Stimulated activated CD4-positive, alpha-beta T cell treated with anti-CD3 and anti-CD28 coated beads, Interleukin-4, amount 100 ng/mL, for 24 hours (primary cell): ENCODE measurements around the gene COQ8A.
"Not testable (repeated sequence)": the region's sequence is repeated elsewhere in the genome, so short reads cannot be mapped to it uniquely, and the experiment has no call there.

ENCODE experiments used
- DNase-seq: peaks from one replicate; pipeline ENCODE4 v3.0.0-alpha.2; 2020

The COQ8A gene

DNA sequence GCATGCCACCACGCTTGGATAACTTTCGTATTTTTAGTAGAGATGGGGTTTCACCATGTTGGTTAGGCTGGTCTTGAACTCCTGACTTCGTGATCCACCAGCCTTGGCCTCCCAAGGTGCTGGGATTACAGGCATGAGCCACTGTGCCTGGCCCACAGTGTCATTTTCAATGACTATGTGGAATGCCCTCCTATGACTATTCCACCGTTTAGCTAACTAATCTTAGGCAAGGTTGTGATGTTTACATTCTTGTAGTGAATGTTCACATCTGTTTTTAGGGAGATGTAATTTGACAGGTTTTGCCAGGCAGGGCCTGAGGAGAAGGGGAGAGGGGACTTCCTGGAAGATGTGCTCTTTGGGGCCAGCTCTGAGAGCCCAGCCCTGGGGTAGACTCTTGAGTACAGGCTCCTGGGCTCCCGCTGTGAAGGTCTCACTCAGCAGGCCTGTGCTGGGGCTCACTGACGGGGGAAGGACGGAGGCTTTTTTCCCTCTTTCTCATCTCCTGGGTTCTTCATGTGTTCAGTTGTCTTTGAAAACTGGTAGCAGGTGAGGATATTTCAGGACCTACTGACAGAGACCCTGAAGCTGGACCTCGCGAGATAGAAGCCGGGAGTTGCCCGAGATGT is 13.2 kb downstream of the COQ8A start:
- DNase-seq, result no peak

DNA sequence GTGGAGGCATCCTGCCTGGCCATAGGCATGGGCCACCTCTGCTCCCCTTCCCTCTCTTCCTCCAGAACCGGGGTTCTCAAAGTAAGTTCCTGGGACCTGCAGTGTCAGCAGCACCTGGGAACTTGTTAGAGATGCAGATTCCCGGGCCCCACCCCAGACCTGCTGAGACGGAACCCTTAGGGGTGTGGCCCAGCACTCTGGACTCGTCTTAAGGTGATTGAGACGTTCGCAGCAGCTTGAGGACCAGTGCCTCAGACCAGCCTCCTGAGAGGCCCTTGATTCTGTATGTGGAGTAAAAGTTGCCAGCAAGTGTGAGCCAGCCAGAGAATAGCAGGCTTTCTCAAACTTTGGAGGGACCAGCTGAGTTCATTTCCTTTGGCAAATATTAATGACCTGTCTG is 14.2 kb downstream of the COQ8A start:
- DNase-seq, result no peak

DNA sequence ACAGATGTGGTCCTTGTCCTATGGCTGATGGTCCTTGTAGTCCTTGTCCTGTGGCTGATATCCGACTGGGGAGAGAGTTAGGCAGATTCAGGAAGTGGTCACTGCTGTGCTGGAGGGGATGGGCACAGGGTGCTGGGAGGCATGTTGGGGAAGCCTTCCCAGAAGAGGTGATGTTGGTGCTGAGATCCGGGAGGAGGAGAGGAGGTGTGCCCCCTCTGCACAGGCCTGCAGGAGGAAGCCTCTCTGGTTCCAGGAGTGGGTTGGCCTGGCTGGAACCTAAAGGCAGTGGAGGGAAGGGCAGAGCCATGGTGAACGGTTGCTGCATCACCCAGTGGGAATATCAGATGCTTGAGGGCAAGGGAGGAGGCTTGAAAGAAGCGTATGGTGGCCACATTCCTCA is 14.7 kb downstream of the COQ8A start:
- no peak for DNase-seq

DNA sequence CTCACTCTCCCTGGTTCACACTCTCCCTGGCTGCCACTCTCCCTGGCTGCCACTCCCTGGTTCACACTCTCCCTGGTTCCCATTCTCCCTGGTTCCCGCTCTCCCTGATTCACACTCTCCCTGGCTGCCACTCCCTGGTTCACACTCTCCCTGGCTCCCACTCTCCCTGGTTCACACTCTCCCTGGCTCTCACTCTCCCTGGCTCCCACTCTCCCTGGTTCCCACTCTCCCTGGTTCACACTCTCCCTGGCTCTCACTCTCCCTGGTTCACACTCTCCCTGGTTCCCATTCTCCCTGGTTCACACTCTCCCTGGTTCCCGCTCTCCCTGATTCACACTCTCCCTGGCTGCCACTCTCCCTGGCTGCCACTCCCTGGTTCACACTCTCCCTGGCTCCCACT is 15.8 kb downstream of the COQ8A start:
- not testable (repeated sequence) for DNase-seq

DNA sequence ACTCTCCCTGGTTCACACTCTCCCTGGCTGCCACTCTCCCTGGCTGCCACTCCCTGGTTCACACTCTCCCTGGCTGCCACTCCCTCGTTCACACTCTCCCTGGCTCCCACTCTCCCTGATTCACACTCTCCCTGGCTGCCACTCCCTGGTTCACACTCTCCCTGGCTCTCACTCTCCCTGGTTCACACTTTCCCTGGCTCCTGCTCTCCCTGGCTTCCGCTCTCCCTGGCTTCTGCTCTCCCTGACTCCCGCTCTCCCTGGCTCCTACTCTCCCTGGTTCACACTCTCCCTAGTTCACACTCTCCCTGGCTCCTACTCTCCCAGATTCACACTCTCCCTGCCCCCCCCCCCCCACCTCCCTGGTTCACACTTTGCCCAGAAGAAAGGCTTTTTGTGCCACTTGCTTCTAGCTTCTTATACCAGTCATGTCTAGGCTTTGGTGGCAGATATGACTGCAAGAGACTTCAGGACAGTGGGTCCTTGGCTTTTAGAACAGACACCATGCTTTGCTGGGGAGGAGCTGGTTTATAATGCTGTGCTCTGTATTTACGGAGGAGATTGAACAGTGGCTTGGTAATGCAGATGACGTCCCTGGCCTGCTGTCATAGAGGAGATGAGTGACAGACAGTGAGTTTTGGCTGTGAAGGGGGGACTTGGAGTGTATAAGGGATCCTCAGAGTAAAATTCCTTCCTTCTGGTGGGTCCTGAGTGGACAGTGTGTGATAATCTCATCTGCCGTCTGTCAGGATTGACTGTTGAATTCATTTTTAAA is 17.0 kb downstream of the COQ8A start:
- no peak for DNase-seq

DNA sequence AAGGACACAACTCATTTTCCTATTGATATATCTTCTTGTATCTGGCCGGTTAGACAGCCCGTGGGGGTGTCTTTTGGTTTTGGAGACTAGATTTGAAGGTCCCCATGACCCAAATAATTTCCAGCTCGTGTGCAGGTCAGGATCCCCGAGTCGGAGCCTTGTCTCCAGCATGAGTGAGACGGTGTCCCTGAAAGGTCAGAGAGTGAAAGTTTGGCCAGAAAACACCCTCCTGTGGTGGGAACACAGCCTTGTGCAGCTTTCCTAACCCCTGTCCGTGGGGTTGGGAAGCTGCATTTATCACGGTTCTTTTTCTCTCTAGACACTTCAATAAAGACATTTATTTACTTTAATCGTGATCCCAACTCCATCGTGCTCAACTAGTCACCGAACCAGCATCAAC is 17.6 kb downstream of the COQ8A start:
- no peak for DNase-seq

DNA sequence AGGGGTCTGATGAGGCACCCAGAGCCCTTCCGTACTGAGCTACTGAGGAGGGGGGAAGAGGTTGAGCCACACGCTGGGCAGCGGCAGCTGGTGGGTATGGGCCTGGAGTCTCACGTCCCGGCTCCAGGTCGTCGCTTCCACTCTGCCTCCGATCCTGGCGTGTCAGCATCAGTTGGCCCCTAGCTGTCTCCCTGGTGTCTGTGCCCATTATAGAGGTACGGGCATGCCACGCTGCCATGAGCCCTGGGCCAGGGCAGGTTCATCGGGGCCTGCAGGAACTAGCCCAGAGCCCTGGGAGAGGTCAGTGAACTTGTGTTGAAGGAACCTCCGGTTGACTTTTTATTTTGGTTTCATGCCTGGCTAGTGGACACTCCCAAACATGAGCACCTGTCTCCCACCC is 18.2 kb downstream of the COQ8A start:
- no peak for DNase-seq

DNA sequence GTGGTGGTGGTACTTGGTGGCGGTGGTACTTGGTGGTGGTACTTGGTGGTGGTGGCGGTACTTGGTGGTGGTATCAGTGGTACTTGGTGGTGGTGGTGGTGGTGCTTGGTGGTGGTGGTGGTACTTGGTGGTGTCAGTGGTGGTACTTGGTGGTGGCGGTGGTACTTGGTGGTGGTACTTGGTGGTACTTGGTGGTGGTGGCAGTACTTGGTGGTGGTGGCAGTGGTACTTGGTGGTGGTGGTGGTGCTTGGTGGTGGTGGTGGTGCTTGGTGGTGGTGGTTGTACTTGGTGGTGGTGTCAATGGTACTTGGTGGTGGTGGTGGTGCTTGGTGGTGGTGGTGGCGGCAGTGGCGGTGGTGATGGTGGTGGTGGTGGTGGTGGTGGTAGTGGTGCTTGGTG is 20.2 kb downstream of the COQ8A start:
- no peak for DNase-seq

DNA sequence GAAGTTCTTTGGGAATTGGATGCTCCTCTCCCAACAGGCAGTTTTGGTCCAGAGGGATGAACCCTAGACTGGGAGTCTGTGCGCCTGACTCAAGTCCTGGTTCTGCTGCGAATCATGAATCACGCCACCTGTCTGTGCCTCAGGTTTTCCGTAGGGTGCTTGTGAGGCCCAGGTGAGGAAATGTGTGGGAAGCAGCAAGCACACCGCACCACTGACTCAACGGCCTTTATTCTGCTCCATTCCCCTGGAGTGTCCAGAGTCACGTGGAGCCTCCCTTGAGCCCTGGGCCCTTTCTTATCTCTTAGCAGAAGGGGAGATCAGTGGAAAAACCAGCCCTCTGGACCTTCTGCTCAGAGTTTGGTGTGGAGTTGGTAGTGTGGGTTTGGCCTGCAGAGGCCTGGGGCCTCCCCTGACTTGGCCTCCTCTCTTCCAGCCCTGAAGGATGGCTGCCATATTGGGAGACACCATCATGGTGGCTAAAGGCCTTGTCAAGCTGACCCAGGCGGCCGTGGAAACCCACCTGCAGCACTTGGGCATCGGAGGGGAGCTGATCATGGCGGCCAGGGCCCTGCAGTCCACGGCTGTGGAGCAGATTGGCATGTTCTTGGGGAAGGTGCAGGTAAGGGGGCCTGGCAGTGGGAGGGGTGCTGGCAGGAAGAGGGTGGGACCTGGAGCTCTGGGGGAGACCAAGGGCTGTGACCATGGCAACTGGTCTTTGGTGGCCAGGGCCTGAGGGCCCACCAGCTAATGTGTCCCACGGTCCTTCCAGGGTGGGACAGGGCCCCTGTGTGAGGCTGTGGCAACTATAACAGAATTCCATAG is 21.1 kb downstream of the COQ8A start:
- DNase-seq, result peak; percentile 18

DNA sequence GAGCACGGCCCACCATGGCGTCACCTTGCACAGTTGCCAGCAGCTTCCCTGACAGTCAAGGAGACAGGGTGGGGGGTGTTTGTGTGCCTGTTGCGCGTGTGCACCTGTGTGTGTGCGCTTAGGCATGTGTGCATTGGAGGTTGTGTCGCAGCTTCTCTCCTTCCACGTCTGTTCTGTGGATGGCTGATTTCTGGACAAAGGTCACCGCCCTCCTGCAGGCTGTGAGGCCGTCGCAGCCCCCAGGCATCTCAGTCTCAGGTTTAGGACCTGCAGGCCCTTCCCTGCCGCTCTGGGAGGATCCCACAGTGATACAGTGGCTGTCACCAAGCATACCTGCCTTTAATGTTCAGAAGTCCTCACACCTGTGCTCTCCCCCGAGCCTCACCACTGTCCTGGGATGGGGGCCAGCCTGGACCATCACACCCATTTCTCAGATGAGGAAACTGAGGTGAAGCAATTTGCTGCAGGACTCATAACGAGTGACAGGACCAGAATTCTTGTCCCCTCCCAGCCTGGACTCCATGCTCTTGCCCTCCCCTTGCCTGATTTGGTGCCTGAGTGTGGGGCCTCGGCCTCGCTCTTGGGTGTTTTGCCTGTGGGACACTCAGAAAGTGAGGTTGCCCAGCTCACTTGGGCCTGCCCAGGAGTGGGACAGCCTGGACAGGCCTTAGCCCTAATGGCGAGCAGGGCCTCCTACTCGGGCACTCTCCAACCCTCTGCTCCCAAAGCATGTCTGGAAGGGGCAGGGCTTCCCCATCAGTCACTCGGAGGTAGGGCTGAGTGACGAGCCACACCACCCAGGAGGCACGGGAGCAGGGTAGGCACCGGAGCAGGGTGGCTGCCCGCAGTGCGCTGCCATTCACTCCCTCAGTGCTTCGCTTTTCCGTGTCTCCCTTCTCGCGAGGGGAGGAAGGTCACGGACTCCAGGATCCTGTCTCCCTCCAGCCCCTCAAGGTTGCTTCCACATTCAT is 22.6 kb downstream of the COQ8A start:
- DNase-seq, result no peak

DNA sequence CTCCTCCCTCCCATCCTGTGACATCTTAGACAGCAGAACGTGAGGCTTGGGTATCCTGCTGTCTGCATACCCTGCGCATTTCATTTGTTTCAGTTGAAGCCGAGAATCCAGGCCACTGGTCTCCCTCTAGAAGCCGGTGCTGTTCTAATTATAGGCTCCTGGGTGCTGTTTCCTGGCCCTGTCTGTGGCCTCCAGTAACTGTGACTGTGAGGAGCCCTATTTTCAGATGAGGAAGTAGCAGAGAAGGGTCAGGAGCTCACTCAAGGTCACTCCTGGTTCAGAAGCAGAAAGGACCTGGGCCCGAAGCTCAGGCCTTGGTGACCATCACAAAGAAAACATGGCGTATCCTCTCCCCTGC is 24.0 kb downstream of the COQ8A start:
- no peak for DNase-seq

DNA sequence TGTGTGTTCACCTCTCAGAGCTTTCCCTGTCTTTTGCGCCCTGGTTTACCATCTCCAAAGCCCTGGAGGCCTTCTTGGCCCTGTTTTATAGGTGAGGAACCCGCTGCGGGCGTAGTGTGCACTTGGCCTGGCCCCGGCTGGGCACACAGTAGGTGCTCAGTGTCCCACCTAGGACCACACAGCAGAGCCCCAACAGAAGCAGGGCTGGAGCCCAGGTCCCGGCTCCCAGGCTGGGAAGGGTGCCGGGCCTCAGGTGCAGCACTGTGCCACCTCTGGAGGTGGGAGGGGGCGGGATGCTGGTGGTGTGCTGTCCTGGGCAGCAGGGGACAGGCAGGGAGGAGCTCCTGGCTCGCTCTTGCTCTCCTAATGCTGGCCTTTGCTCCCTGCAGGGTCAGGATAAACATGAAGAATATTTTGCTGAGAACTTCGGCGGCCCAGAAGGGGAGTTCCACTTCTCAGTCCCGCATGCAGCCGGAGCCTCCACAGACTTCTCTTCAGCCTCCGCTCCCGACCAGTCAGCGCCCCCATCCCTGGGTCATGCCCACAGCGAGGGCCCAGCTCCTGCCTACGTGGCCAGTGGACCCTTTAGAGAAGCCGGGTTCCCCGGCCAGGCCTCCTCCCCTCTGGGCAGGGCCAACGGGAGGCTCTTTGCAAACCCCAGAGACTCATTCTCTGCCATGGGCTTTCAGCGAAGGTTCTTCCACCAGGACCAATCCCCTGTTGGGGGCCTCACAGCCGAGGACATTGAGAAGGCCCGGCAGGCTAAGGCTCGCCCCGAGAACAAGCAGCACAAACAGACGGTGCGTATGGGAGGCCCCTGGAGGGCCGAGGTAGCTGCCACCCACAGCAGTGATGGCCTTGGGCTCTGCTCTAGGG is 24.8 kb downstream of the COQ8A start:
- DNase-seq, result no peak

DNA sequence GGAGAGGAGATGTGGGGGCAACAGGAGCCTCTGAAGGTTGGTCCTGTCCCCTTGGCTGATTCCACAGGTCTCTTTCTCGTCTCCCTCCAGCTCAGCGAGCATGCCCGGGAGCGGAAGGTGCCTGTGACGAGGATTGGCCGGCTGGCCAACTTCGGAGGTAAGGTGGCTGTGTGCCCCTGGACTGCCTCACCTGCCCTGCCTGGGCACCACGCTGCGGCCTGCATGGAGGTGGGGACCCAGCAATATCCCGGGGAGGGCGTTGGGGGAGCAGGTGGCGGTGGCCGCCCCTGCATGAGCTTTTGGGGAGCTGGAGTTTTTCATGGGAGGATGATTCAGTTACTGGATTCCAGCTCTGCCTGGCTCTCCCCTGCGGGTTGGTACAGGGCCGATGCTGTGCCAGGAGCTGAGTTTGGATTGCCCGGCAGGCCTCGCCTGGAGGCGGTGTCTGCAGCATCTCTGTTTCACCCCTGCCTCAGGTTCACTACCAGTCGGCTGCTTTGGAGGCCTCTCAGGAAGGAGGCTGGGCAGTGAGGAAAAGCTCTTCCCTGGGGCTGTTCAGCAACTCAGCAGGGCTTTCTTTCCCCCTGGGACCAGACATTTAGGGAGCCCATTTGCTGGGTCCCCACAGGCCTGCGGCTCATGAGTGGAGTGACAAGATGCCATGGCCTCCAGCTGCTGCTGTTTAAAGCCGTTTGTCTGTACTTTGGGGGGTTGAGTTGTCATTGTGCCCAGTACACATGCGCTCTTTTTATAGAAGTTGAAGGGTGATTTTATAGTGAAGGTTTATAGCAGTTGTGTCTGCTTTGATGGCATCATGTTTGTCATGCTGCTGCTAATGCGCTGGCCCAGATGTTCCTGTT is 25.7 kb downstream of the COQ8A start:
- DNase-seq, result no peak

DNA sequence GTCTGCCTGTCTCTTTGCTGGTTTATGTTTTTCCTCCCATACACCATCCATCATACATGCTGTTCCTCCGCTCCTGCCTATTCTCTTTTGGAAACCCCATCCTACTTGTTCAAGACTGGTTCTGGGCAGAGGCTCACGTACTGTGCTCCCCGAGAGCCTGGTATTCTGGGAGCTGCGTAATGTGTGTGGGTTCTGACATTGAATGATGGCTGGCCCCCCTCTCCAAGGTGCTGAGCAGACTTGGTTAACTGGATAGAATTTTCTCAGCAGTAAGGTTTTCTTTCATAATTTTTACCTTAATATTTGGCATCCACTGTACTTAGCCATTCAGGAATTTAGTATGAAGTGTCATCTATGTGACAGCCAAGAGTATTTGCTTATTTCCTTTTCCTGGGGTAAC is 26.6 kb downstream of the COQ8A start:
- DNase-seq, result no peak

DNA sequence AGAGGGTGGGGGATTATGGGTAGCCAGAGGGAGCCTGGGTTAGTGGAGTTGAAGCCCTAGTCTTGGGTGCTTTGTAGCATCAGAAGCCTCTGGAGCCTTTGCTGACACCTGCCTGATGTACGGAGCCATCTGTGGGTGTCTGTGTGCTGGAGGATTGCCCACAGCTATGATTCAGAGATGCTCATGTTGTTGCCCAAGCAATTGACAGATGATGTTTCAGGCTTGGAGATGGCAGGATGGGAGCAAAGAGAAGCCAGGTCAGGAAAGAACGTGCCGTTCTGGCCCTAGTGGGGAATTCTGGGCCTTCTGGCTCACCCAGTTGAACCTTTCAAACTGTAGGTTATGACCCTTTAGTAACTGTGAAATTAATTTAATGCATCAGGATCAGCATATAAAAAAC is 27.6 kb downstream of the COQ8A start:
- no peak for DNase-seq

DNA sequence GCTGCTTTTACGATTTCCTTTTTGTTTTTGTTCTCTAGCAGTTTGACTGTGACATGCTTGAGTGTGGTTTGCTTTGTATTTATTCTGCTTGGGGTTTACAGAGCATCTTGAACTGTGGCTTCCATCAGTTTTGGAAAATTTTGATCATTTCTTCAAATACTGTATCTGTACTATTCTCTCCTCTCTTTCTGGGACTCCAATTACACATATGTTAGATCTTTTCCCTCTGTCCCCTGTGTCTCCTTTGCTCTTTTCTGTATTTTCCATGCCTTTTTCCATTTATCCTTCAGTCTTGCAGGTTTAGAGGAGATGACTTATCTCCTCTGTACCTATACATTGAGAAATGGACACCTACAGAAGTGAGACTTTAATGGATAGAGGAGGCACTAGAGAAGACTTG is 31.7 kb downstream of the COQ8A start:
- DNase-seq, result no peak

DNA sequence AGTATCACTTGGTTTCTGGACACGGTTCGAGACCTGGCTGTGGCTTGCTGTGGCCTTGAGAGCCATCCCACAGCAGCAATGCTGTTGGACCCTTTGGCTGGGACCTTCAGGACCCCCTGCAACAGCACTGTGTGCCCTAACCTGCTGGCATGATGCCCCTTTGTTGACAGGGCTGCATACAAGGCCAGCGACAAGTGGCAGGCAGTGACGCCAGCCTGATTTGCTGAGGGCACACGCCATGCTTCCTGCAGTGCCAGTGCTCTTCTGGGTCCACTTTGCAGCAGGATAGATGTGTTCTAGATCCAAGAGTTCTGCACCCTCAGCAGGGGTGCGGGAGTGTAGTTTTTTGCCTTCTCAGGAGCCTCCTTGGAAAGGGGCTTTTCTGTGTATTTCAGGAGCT is 32.8 kb downstream of the COQ8A start:
- DNase-seq, result no peak

DNA sequence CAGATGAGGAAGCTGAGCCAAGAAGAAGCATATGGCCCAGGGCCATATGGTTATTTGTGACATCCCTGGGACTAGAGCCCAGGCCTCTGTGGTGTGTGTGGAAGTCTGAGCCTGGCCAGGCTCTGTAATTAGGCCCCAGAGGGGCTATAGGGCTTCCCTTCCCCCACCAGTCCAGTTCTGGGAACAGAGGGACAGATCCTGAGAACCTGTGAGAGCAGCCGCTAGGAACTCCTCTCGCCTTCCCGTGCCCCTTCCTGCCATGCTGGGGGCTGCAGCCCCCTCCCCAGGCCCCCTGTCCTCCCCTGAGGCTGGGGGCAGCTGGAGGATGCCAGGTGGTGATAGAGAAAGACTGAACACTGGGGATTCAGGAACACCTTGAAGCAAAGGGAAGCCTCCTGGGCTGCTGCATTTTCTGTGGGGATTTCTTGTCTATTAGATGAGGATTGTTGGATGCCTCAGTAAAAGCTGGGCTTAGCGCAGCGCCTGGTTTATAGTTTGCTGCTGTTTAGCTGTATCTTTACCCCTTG is 33.3 kb downstream of the COQ8A start:
- no peak for DNase-seq

DNA sequence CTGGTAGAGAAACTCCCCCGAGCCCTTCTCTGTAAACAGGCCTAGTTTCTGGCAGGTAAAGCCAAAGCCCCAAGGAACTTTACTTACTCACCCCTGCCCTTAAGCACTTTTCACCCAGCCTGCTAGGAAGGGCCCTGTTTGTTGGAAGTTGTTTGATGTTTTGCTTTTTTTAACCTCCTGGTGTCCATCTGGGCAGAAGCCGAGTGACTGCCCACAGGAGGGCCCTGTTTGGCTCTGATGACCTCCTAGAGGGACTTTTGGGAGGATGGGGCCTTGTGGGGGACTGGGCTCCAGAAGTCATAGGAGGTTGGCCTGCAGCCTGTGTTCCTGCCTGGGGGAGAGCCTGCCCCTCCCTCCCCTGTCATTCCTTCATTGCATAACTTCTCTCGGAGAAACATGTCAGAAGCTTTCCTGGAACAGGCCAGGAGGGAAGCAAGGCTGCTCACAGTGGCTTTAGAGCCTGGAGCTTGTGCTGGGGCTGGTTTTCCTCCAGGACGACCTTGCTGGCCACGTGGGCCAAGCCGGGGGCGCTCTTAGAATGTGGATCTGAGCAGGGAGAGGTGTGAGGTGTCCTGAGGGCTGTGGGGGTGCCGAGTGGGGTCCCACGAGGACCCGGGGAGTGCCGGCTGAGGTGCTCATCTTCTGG is 33.9 kb downstream of the COQ8A start:
- DNase-seq, result no peak
